M059J (cell line): ENCODE measurements around the gene CLNK. TPM values are rescaled to one million over a fixed set of nuclear protein-coding genes. Genes with fewer than 3 reads are reported as not detected.
A peak's percentile ranks its signal among the peaks of the same experiment; 100 is the strongest.
"Not testable (repeated sequence)": the region's sequence is repeated elsewhere in the genome, so short reads cannot be mapped to it uniquely, and the experiment has no call there.

Experiments
- DNase-seq: peaks from one replicate; pipeline ENCODE4 v3.0.0-alpha.2; 2012; ENCODE audit warnings: low read depth
- total RNA-seq: library from RNA; depleted of rRNA; stranded (reverse); fragments of >200 nt; shearing (Covaris generic); gene quantifications from 2 replicates; pipeline ENCODE4 v1.2.3, GENCODE V29; 2014

Gene CLNK
- total RNA-seq, 1 experiment from 2014 or later = not detected

DNA sequence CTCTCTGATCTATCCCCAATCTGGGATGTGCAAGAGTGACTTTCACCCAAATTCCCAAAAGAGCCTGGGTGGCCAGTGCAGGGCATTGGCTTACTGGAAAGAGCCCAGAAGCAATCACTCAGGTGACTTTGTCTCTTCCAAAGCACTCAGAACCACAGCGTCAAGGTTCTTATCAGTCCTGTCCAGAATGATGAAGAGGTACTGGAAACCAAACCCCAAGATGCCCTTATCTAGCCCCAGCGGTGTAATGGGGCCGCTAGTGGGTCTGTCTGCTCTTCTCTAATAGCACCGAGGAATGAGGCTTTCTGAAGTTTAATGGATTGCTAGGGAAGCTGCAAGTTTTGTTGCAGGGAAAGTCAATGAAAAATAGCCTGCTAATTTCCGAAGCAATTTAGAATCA lies 21.6 kb downstream of the CLNK start:
- DNase-seq = no peak

DNA sequence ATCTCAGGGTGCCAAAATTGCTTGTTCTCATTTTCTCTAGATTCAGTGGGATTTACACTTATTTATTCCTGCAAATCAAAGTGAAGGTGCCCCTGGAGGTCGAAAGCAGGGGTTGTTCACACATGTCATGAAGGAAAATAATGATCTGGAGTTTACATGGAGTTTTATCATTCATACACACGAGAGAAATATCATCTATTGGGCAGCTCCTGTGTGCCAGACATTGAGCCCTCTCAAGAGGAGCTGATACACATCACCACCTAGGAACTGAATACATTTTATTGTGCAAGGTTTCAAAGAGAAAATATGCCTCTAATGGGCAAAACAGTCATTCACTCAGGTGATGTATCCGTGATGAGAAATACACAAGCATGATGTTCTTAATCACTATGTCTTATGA lies 23.5 kb downstream of the CLNK start:
- DNase-seq = no peak

- no peak for DNase-seq
These were observed 25.3 kb downstream of the CLNK start for GRCh38 chr4:10659251-10659650.

GRCh38 chr4:10656988-10657387 lies 27.6 kb downstream of the CLNK start:
- DNase-seq = peak; percentile 70

GRCh38 chr4:10656420-10656819 lies 28.1 kb downstream of the CLNK start:
- DNase-seq = no peak

GRCh38 chr4:10655968-10656367 lies 28.6 kb downstream of the CLNK start:
- peak; percentile 71 for DNase-seq

- no peak for DNase-seq
These were observed 36.1 kb downstream of the CLNK start for GRCh38 chr4:10648479-10648878.

GRCh38 chr4:10647846-10648245 lies 36.7 kb downstream of the CLNK start:
- DNase-seq = peak; percentile 16

DNA sequence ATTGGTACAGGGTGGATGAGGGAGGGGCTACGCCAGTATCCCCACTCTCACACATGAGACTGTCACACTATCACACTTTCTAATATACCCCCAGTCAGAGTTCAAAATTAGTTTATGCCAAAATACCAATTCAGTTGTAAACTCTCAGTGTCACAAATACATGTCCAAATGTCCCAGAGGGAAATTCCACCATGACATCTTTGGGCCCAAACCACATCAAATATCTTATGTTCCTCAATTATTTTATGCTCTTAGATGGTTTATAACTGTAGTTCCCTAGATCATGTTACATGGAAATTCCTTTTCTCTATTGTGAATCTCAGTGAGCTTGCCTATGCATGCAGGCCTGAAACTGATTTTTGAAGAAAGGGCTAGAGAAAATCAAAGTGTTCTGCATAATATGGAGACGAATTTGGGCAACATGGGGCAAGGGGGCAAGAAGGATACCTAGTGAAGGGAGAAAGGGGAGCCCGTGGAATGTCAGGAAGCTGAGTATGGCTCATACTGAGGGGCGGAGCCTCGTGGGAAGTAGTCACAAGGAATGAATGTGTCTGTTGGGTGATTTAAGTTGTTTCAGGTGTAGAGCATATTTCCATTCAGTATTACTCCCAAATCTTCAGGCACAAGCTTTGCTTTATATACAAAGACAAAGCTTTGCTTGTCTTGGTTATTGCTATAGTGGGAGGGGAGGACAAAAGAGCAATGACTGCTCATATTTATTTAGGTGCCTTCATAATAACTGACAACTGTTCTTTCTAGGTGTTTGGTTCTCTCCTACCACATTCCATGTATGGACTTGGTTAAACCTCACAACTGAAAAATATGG lies 40.8 kb downstream of the CLNK start:
- DNase-seq = peak; percentile 23

- DNase-seq = no peak
These were observed 43.9 kb downstream of the CLNK start for GRCh38 chr4:10640561-10641201.

DNA sequence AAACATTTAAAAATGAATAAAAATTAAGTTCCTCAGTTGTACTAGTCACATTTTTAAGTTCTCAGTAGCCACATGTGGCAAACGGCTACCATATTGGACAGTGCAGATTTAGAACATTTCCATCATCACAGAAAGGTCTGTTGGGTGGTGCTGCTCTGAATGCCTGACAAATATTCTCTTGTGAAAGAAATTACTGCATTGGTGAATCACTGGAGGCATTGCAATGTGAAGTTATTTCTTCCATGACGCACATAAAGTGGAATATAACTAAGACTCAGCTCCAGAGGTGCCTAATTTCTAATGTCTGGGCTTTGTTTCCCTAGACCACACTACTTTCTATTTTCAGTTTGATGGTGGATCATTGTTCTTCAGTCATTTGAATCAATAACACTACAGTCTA lies 44.9 kb downstream of the CLNK start:
- no peak for DNase-seq

DNA sequence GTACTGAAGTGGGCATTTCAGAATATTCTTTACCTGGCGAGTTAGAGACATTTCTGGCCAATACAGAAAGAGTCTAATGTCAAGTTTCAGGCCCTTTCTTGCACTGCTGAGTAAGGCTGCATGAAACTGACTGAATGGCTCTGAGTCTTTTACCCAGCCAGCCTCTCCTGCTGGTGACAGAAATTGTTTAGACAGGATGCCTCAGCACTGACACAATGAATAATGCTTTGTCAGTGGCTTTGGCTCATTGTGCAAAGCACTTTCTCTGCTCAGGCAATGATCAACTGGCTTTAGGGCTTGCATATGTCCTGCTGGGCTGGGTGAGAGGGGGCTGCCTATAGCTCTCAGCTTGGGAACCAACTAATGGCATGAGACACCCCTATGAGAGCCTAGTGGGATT lies 45.5 kb downstream of the CLNK start:
- DNase-seq = no peak

DNA sequence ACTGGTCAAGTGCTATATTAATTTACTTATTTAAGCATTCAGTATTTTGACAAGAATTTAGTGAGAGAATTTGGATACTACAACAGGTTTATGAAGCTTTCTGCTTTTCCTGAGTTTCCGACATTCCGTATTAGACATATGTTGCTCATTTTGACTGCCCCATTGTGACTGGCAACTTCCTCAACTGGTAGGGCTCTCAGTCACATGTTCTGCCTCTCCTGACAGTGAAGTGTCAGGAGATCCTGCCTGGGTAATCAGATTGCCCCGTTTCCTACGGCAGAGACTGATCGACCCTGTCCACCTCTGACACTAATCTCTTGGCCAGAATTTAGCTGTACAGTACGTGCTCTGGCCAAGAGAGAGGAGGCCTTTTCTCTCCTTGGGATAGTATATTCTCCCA lies 49.5 kb downstream of the CLNK start:
- DNase-seq = no peak

- no peak for DNase-seq
These were observed 55.2 kb downstream of the CLNK start for GRCh38 chr4:10629394-10629793.

DNA sequence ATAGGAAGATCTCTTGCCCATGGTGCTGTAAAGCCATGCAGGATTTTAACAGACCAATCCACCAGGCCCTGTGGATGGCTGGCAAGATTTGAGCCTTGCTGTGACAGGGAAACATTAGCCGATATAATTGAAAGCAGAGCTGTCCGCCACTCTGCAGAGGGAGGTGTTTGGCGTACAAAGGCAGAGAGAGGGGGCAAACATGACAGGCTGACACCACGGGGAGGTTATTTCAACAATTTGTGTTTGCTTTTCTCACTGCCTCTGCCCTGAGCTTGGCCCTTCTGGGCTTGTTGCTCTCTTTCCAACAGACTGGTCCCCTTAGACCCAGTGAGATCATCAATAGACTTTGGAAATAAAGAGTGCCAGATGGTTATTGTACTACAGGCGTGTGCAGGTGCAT lies 59.4 kb downstream of the CLNK start:
- DNase-seq = no peak

GRCh38 chr4:10623862-10624261 lies 60.7 kb downstream of the CLNK start:
- DNase-seq = no peak

DNA sequence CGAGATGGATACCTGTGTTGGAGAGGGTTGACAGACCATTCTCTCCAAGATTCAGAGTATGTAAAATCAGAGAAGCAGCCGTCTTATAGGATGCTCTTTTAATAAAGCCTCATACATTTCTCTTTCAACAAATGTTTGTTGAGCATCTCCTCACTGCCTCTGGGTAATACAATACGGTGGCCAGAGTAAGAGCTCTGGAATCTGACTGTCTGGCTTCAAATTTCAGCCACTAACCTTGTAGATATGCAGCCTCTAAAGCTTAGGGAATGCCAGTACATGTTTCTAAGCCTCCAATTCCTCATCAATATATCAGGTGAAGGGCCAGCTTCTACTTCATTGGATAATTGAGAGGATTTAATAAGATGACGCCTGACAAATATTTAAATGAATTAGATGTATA lies 61.3 kb downstream of the CLNK start:
- DNase-seq = peak; percentile 27

- DNase-seq = no peak
These were observed 61.8 kb downstream of the CLNK start for GRCh38 chr4:10622728-10623127.

DNA sequence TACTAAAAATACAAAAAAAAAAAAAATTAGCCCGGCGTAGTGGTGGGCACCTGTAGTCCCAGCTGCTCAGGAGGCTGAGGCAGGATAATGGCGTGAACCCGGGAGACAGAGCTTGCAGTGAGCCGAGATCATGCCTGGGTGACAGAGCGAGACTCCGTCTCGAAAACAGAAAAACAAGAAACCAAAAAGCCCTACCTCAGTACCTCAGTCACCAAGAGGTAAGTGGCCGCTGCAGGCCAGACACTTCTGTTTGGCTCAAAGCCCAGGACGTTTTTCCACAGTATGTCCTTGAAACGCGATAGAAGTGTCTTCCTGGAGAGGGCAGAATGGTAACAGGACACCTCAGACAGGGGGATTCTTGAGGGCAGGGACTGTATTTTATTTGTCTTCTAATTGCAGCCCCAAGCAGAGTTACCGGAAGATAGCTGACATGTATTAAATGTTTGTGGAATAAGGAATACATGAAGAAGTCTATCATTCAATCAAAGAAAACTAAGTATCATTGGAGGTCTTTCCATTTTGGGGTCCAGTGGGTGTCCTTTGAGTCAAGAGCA lies 63.6 kb downstream of the CLNK start:
- DNase-seq = no peak

DNA sequence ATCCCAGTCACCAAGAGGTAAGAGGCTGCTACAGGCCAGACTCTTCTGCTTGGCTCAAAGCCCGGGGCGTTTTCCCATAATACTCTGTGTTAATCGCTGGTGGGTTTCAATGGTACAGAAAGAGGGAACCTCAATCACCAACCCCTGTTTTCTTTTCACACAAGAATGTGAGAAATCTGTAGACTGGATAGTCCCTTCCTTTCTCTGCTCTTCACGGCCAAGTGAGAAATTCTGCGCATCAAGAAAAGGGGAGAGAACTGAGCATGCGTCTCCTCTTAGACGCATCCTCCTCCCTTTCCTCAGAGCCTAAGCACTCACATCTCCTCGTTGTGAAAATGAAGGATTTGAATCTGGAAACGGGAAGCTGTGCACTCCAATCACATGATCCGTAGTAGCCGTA lies 64.7 kb downstream of the CLNK start:
- DNase-seq = no peak

DNA sequence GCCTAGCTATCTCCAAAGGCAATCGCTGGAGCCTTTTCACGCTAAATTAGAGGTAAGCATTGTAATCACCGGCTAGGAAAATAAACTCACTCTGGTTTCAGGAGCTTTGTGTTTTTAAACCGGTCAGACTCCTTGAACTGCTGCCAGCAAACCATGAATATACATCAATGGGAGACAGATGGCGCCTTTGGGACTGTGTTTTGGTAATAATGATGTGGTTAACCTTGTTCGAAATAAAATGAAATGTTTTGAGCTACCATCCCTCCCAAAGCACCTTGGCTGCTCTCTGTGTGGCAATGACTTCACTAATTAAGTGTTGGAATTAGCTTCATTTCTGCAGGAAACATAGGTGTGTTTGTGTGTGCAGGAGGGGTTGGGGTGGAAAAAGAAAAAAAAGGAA lies 65.3 kb downstream of the CLNK start:
- peak; percentile 91 for DNase-seq

GRCh38 chr4:10614926-10615325 lies 69.6 kb downstream of the CLNK start:
- not testable (repeated sequence) for DNase-seq

DNA sequence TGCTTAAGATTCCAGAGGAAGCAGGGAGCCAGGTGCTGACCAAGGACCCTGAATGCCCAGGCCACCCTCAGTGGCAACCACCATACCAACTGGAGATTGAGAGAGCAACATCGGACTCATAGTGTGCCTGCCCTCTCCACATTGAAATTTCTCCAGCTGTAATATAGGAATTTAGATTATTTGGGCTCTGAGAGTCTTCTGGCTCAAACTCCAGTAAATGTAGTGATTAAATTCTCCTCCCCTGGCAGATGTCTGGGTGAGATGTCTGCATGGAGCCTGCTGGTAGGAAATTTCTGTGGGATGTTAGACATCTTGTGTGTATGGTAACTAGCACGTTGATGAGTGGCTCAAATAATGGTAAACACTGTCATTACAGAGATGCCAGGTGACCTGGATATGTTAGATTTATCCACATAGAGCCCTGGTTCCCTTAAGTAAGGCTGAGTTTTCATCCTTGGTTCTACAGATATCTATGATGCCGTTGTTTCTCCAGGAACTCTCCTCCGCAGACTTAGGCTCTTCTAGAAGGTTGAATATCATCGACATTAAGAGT lies 70.6 kb downstream of the CLNK start:
- no peak for DNase-seq
